Mammary epithelial cell (primary cell): Measurements from ENCODE around the gene HSD17B4.

Experiments used
- CTCF ChIP-seq, 2 donors: IDR thresholded peaks in 1 of 2; conservative IDR thresholded peaks in 1 of 2; 2 replicates each; pipeline ENCODE4 v1.5.1; 2011 to 2012; ENCODE audit warnings: inconsistent platforms in 2 of 2, low read length in 2 of 2, mild to moderate bottlenecking in 2 of 2, control low read depth in 1 of 2, low read depth in 1 of 2; ENCODE audit not compliant: insufficient read depth in 1 of 2; ENCODE audit errors: extremely low read depth in 1 of 2
- EZH2 ChIP-seq: IDR thresholded peaks from 2 replicates; pipeline ENCODE4 v1.6.1; 2012; ENCODE audit warnings: low read length, inconsistent platforms, borderline replicate concordance

DNA sequence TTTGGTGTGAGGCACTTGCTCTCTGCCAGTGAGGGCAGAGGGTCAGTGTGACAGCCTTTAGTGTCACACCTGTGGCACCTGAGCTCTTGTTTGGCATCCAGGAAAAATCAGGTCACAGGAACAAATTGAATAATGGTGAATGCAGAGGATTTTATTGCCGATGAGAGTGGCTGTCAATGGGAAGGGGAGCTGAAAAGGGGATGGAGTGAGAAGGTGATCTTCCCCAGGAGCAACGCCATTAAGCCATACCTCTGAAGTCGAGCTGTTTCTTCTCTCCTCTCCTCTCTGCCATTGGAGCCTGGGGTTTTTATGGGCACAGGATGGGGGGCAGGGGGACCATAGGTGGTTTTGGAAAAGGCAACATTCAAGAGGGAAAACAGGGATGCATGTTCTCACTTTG, 2.4 kb upstream of the HSD17B4 start:
- TF ChIP-seq CTCF (conservative IDR thresholded peaks at IDR 0.05 in 1 of 2, IDR thresholded peaks at IDR 0.05 in 1 of 2; ENCODE audit: extremely low read depth in 1 of 2, insufficient read depth in 1 of 2, low read depth in 1 of 2, low read length in 2 of 2) (no peak), EZH2 (no peak)
